ENCODE measurements around the gene RARRES2. TPM values are rescaled to one million over a fixed set of nuclear protein-coding genes. Genes with fewer than 3 reads are reported as not detected.

Gene RARRES2
- total and polyA plus RNA-seq, 2 of the 13 experiments (the other 11 are each of a cell fraction or from before 2014, with no cell fraction given) = 134 to 172 TPM

DNA sequence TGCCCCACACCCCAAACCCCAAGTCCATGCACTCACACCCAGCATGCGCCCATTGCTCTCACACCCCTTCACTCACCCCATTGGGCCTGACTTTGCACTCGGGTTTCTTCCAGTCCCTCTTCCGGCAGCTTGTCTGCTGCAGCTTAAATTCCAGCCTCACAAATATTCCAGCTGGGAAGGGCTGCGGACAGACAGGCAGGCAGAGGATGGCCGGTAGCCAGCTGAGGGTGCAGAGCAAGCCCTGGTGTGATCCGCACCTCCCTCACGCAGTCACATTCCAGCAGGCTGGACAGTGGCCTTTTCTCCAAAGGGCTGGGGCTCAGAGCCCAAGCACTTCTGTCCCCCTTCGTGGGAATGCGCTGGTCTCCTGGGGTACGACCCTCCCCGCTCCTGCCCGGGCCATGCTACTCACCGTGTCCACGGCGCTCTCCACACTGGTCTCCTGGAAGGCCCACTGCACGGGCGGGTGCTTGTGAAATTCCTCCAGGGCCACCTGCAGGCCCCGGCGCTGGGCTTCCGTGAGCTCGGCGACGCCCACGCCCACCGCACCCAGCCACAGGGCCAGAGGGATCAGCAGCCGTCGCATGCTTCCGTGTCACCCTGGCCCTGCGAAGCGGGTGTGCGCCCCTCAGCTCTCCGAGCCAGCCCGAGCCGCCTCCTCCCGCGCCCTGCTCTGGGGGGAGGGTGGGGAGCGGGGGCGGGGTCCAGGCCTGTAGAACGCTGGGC is 1.2 kb downstream of the RARRES2 start (continued):
- TF ChIP-seq CBX2 (IDR thresholded peaks at IDR 0.05; ENCODE audit: low read depth, low read length) = no peak
- no peak for TF ChIP-seq CBX2 (CRISPR knock-in tag; IDR thresholded peaks at IDR 0.05; ENCODE audit: low read depth)
- TF ChIP-seq ZNF891 (CRISPR knock-in tag; IDR thresholded peaks at IDR 0.05) = peak; percentile 79; the same call in 1 of the 2 replicates
- TF ChIP-seq NR3C1 (CRISPR knock-in tag; IDR thresholded peaks at IDR 0.05) = no peak
- peak; percentile 41; the same call in 1 of the 2 replicates for TF ChIP-seq SIN3A (IDR thresholded peaks at IDR 0.05; ENCODE audit: borderline replicate concordance, low read depth, low read length)
- TF ChIP-seq, protein P1, sequence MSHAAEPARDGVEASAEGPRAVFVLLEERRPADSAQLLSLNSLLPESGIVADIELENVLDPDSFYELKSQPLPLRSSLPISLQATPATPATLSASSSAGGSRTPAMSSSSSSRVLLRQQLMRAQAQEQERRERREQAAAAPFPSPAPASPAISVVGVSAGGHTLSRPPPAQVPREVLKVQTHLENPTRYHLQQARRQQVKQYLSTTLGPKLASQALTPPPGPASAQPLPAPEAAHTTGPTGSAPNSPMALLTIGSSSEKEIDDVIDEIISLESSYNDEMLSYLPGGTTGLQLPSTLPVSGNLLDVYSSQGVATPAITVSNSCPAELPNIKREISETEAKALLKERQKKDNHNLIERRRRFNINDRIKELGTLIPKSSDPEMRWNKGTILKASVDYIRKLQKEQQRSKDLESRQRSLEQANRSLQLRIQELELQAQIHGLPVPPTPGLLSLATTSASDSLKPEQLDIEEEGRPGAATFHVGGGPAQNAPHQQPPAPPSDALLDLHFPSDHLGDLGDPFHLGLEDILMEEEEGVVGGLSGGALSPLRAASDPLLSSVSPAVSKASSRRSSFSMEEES (CRISPR knock-in tag; IDR thresholded peaks at IDR 0.05) = no peak
- no peak for TF ChIP-seq ZNF768 (CRISPR knock-in tag; IDR thresholded peaks at IDR 0.05)
- TF ChIP-seq PAF1 (CRISPR knock-in tag; IDR thresholded peaks at IDR 0.05) = no peak
- TF ChIP-seq, protein P2, sequence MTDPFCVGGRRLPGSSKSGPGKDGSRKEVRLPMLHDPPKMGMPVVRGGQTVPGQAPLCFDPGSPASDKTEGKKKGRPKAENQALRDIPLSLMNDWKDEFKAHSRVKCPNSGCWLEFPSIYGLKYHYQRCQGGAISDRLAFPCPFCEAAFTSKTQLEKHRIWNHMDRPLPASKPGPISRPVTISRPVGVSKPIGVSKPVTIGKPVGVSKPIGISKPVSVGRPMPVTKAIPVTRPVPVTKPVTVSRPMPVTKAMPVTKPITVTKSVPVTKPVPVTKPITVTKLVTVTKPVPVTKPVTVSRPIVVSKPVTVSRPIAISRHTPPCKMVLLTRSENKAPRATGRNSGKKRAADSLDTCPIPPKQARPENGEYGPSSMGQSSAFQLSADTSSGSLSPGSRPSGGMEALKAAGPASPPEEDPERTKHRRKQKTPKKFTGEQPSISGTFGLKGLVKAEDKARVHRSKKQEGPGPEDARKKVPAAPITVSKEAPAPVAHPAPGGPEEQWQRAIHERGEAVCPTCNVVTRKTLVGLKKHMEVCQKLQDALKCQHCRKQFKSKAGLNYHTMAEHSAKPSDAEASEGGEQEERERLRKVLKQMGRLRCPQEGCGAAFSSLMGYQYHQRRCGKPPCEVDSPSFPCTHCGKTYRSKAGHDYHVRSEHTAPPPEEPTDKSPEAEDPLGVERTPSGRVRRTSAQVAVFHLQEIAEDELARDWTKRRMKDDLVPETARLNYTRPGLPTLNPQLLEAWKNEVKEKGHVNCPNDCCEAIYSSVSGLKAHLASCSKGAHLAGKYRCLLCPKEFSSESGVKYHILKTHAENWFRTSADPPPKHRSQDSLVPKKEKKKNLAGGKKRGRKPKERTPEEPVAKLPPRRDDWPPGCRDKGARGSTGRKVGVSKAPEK (CRISPR knock-in tag; IDR thresholded peaks at IDR 0.05; ENCODE audit: borderline replicate concordance) = no peak; the same call in 1 of the 2 replicates
- no peak for TF ChIP-seq SRSF1 (optimal IDR thresholded peaks at IDR 0.05; ENCODE audit: low read depth, low read length)
- 0 out of 2 replicates have a peak, but pooled peaks have one; percentile 11 for TF ChIP-seq ATF7-NPFF (CRISPR knock-in tag; IDR thresholded peaks at IDR 0.05; ENCODE audit: low read depth)
- TF ChIP-seq, protein P3, sequence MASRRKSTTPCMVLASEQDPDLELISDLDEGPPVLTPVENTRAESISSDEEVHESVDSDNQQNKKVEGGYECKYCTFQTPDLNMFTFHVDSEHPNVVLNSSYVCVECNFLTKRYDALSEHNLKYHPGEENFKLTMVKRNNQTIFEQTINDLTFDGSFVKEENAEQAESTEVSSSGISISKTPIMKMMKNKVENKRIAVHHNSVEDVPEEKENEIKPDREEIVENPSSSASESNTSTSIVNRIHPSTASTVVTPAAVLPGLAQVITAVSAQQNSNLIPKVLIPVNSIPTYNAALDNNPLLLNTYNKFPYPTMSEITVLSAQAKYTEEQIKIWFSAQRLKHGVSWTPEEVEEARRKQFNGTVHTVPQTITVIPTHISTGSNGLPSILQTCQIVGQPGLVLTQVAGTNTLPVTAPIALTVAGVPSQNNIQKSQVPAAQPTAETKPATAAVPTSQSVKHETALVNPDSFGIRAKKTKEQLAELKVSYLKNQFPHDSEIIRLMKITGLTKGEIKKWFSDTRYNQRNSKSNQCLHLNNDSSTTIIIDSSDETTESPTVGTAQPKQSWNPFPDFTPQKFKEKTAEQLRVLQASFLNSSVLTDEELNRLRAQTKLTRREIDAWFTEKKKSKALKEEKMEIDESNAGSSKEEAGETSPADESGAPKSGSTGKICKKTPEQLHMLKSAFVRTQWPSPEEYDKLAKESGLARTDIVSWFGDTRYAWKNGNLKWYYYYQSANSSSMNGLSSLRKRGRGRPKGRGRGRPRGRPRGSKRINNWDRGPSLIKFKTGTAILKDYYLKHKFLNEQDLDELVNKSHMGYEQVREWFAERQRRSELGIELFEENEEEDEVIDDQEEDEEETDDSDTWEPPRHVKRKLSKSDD (CRISPR knock-in tag; IDR thresholded peaks at IDR 0.05; ENCODE audit: low read depth) = no peak
- 0 out of 2 replicates have a peak, but pooled peaks have one; percentile 56 for TF ChIP-seq SMAD1 (CRISPR knock-in tag; IDR thresholded peaks at IDR 0.05; ENCODE audit: borderline replicate concordance, low read depth)
- TF ChIP-seq FOXJ3 (CRISPR knock-in tag; IDR thresholded peaks at IDR 0.05; ENCODE audit: borderline replicate concordance) = no peak
- no peak for TF ChIP-seq SIN3B (IDR thresholded peaks at IDR 0.05; ENCODE audit: low read length)
- TF ChIP-seq ZNF350 (CRISPR knock-in tag; IDR thresholded peaks at IDR 0.05; ENCODE audit: borderline replicate concordance, low read depth) = 0 out of 2 replicates have a peak, but pooled peaks have one; percentile 30
- TF ChIP-seq NCOA5 (CRISPR knock-in tag; IDR thresholded peaks at IDR 0.05) = no peak
- TF ChIP-seq EZH2 (conservative IDR thresholded peaks at IDR 0.05; ENCODE audit: low read depth, low read length) = no peak
- no peak for TF ChIP-seq NFE2L2 (IDR thresholded peaks at IDR 0.05; ENCODE audit: low read length)
- no peak for TF ChIP-seq SCMH1 (CRISPR knock-in tag; IDR thresholded peaks at IDR 0.05; ENCODE audit: borderline replicate concordance)
- TF ChIP-seq JUND (CRISPR knock-in tag; IDR thresholded peaks at IDR 0.05) = no peak
- no peak for TF ChIP-seq ZNF343 (CRISPR knock-in tag; IDR thresholded peaks at IDR 0.05)
- no peak for TF ChIP-seq ZFP62 (CRISPR knock-in tag; IDR thresholded peaks at IDR 0.05)
- no peak for TF ChIP-seq JARID2 (CRISPR knock-in tag; IDR thresholded peaks at IDR 0.05; ENCODE audit: insufficient replicate concordance)
- no peak for TF ChIP-seq ADNP (CRISPR knock-in tag; IDR thresholded peaks at IDR 0.05)

Data from HepG2 (cell line).